Panc1 (cell line): Measurements from ENCODE around the gene PSMD13. TPM values are rescaled to one million over a fixed set of nuclear protein-coding genes. Genes with fewer than 3 reads are reported as not detected.

ENCODE experiments used
- ATAC-seq: fragments of 200-7000 bp; cut with Tn5 transposase; 2 replicates; pipeline ENCODE4 v1.9.1; 2020; ENCODE audit warnings: mild to moderate bottlenecking, moderate library complexity
- BruUV-seq: library from RNA; stranded (reverse); fragments of 400-500 nt; replicated peaks from 2 replicates; lab custom pipeline; 2021; lab: Mats Ljungman, UMichigan
- CTCF ChIA-PET: fragments of 300-600 bp; sonication (Branson Sonifier 250); formaldehyde crosslinking; loops from one replicate; lab custom pipeline; 2022; ENCODE audit warnings: antibody characterized with exemption; lab: Charles Lee
- POLR2A ChIA-PET: fragments of 300-600 bp; sonication (Branson Sonifier 250); formaldehyde crosslinking; loops from one replicate; lab custom pipeline; 2022; ENCODE audit warnings: antibody characterized with exemption; lab: Charles Lee
- DNase-seq: peaks from one replicate; pipeline ENCODE4 v3.0.0-alpha.2; 2010; ENCODE audit warnings: low read depth, low spot score
- H3K27ac ChIP-seq: 2 replicates; pipeline ENCODE4 v1.5.1; 2011; ENCODE audit warnings: mild to moderate bottlenecking, low read length, inconsistent platforms
- H3K27me3 ChIP-seq: fragments of 200-500 bp; sonication (Bioruptor generic); 2 replicates; pipeline ENCODE4 v1.6.0; 2014; ENCODE audit warnings: low read length, inconsistent platforms; ENCODE audit not compliant: control insufficient read depth, insufficient read depth
- H3K36me3 ChIP-seq: fragments of 200-500 bp; sonication (Bioruptor generic); 2 replicates; pipeline ENCODE4 v1.5.1; 2014; ENCODE audit warnings: inconsistent platforms, mild to moderate bottlenecking, low read length, moderate library complexity; ENCODE audit not compliant: control insufficient read depth, insufficient read depth
- H3K4me1 ChIP-seq: 2 replicates; pipeline ENCODE4 v1.5.1; 2011; ENCODE audit warnings: inconsistent platforms, mild to moderate bottlenecking, low read length, moderate library complexity; ENCODE audit not compliant: control insufficient read depth, insufficient read depth
- H3K4me3 ChIP-seq, 2 experiments: 2 replicates each; pipeline ENCODE4 v1.5.1; 2011 to 2012; ENCODE audit warnings: low read depth in 2 of 2, low read length in 2 of 2, mild to moderate bottlenecking in 2 of 2, inconsistent platforms in 1 of 2, moderate library complexity in 1 of 2
- H3K9me3 ChIP-seq: fragments of 200-500 bp; sonication (Bioruptor generic); 2 replicates; pipeline ENCODE4 v1.5.1; 2014; ENCODE audit warnings: low read depth, mild to moderate bottlenecking, inconsistent platforms, low read length, moderate library complexity; ENCODE audit not compliant: control insufficient read depth, insufficient read depth
- CTCF ChIP-seq: fragments of 450-650 bp; IDR thresholded peaks from 2 replicates; pipeline ENCODE4 v1.5.1; 2017; ENCODE audit warnings: mild to moderate bottlenecking
- POLR2AphosphoS5 ChIP-seq: IDR thresholded peaks from 2 replicates; pipeline ENCODE4 v1.6.1; 2012; ENCODE audit warnings: mild to moderate bottlenecking, low read depth, low read length, moderate library complexity
- REST ChIP-seq, 2 experiments: IDR thresholded peaks; 2 replicates each; pipeline ENCODE4 v1.6.1; 2011 to 2012; ENCODE audit warnings: low read depth in 2 of 2, control low read depth in 1 of 2, low read length in 1 of 2, mild to moderate bottlenecking in 1 of 2, moderate library complexity in 1 of 2; ENCODE audit not compliant: insufficient read depth in 1 of 2
- SIN3A ChIP-seq: IDR thresholded peaks from 2 replicates; pipeline ENCODE4 v1.6.1; 2012; ENCODE audit warnings: low read depth, mild to moderate bottlenecking, low read length, moderate library complexity, borderline replicate concordance; ENCODE audit not compliant: insufficient read depth
- TCF7L2 ChIP-seq: IDR thresholded peaks from 2 replicates; pipeline ENCODE4 v1.6.1; 2011; ENCODE audit warnings: mild to moderate bottlenecking, low read depth, low read length, inconsistent platforms
- in situ Hi-C: cut with HindIII; loops from 2 replicates; pipeline ENCODE4 v1.10.0; 2016; ENCODE audit warnings: low sequenced_read_pairs, low pct_unique_long_range_greater_than_20kb
- intact Hi-C: fragments of 100-400 bp; cut with micrococcal nuclease; formaldehyde crosslinking; loops from one replicate; pipeline ENCODE4 v1.10.0; 2022; ENCODE audit not compliant: unreplicated experiment
- total RNA-seq: library from RNA; stranded (reverse); gene quantifications from one replicate; pipeline ENCODE4 v1.2.1, GENCODE V29; 2021; ENCODE audit not compliant: unreplicated experiment

Gene PSMD13
- total RNA-seq, 1 experiment from 2014 or later = 271 TPM

- no TSS peak for BruUV-seq
Observed at GRCh38 chr11:212150-213100, 24.4 kb upstream of the PSMD13 start.

More at GRCh38 chr11:212150-213100, 24.4 kb upstream of the PSMD13 start:
- H3K27me3 ChIP-seq = no peaks in the 10 kb centered on the region
- TF ChIP-seq REST (IDR thresholded peaks at IDR 0.05; ENCODE audit: insufficient read depth in 1 of 2, low read depth in 2 of 2, low read length in 1 of 2) (no peak), TCF7L2 (no peak), POLR2AphosphoS5 (no peak), CTCF (no peak), SIN3A (no peak)
- no peak overlapping the region for H3K4me3 ChIP-seq
- intact Hi-C loops (loop anchor here (10.0 kb wide), 1 partner anchor 142 kb away; no protein-coding TSS in a partner anchor), in situ Hi-C loops (no loop called here)
- peaks cover 38% of the 10 kb centered on the region for H3K36me3 ChIP-seq
- ChIA-PET POLR2A (no interaction called here), CTCF (no interaction called here)
- no peak overlapping the region for H3K27ac ChIP-seq
- no peak for ATAC-seq
- H3K9me3 ChIP-seq = no peaks in the 10 kb centered on the region
- DNase-seq = no peak
- H3K4me1 ChIP-seq = peaks cover 21% of the 10 kb centered on the region
